ENCODE data around the gene DGKQ.

DGKQ gene

GRCh38 chr4:973431-974397, at the start of gene DGKQ:
TSS of gene DGKQ (minus strand) at chr4:973569. CDS start at chr4:973482, 87 bp downstream.
- peak; percentile 86 for DNase-seq

- no peak for DNase-seq
Observed at GRCh38 chr4:1022739-1023066, 49.3 kb upstream of the DGKQ start.

GRCh38 chr4:1022051-1022738, 48.8 kb upstream of the DGKQ start:
- no peak for DNase-seq

- no peak for DNase-seq
Observed at GRCh38 chr4:1021386-1022050, 48.1 kb upstream of the DGKQ start.

GRCh38 chr4:1019729-1020470, 46.5 kb upstream of the DGKQ start:
- no peak for DNase-seq

GRCh38 chr4:1019320-1019719, 46.0 kb upstream of the DGKQ start:
- DNase-seq = no peak

GRCh38 chr4:1018147-1019020, 45.0 kb upstream of the DGKQ start:
- no peak for DNase-seq

GRCh38 chr4:1017706-1018105, 44.3 kb upstream of the DGKQ start:
- DNase-seq = no peak

- no peak for DNase-seq
Observed at GRCh38 chr4:1017211-1017610, 43.8 kb upstream of the DGKQ start.

- no peak for DNase-seq
Observed at GRCh38 chr4:1015746-1016145, 42.4 kb upstream of the DGKQ start.

- DNase-seq = no peak
Observed at GRCh38 chr4:1015179-1015578, 41.8 kb upstream of the DGKQ start.

GRCh38 chr4:1014291-1015167, 41.2 kb upstream of the DGKQ start:
- DNase-seq = no peak

- no peak for DNase-seq
Observed at GRCh38 chr4:1013225-1014073, 40.1 kb upstream of the DGKQ start.

- peak; percentile 19 for DNase-seq
Observed at GRCh38 chr4:1012034-1012739, 38.8 kb upstream of the DGKQ start.

- DNase-seq = no peak
Observed at GRCh38 chr4:1011666-1012033, 38.3 kb upstream of the DGKQ start.

- DNase-seq = peak; percentile 88
Observed at GRCh38 chr4:1011022-1011665, 37.8 kb upstream of the DGKQ start, which contains the start of gene FGFRL1. TSS of gene FGFRL1 (plus strand) at chr4:1011626. CDS start at chr4:1012486, 860 bp downstream.

GRCh38 chr4:1010395-1011021, 37.1 kb upstream of the DGKQ start:
- peak; percentile 79 for DNase-seq

Data from stimulated activated CD4-positive, alpha-beta T cell treated with anti-CD3 and anti-CD28 coated beads, Interleukin-1b, Interleukin-23, amount 100 ng/mL, for 48 hours (primary cell).